IMR-90 (cell line): ENCODE results near the gene CCDC40. TPM values are rescaled to one million over a fixed set of nuclear protein-coding genes. Genes with fewer than 3 reads are reported as not detected.

Source experiments
- ATAC-seq: fragments of 200-7000 bp; cut with Tn5 transposase; 2 replicates; pipeline ENCODE4 v1.9.1; 2020; ENCODE audit warnings: low read depth, mild to moderate bottlenecking, moderate library complexity
- BruUV-seq: library from RNA; stranded (reverse); fragments of 400-500 nt; replicated peaks from 2 replicates; lab custom pipeline; 2021; lab: Mats Ljungman, UMichigan
- CTCF ChIA-PET: fragments of 300-600 bp; formaldehyde crosslinking; extraction: SDS; loops from one replicate; lab custom pipeline; 2021; ENCODE audit warnings: antibody characterized with exemption; lab: Yijun Ruan, JAX
- POLR2A ChIA-PET: fragments of 300-600 bp; sonication (Branson Sonifier 250); formaldehyde crosslinking; loops from one replicate; lab custom pipeline; 2022; ENCODE audit warnings: antibody characterized with exemption; ENCODE audit not compliant: unreplicated experiment; lab: Charles Lee
- DNase-seq: peaks from one replicate; pipeline ENCODE4 v3.0.0; 2013
- H2AFZ ChIP-seq: replicated peaks from 2 replicates; pipeline ENCODE3; 2013; ENCODE audit warnings: low read length, mild to moderate bottlenecking; ENCODE audit not compliant: poor library complexity
- H2AK5ac ChIP-seq: 2 replicates; pipeline ENCODE4 v1.6.1; 2013; ENCODE audit warnings: low read depth, low read length, inconsistent platforms
- H2AK9ac ChIP-seq: replicated peaks from 2 replicates; pipeline ENCODE3; 2013; ENCODE audit warnings: mild to moderate bottlenecking, low read depth, low read length, moderate library complexity; ENCODE audit not compliant: poor library complexity
- H2BK120ac ChIP-seq: 2 replicates; pipeline ENCODE4 v1.6.1; 2013; ENCODE audit warnings: low read depth, low read length, inconsistent platforms
- H2BK15ac ChIP-seq: 3 replicates; pipeline ENCODE4 v1.6.1; 2013; ENCODE audit warnings: low read depth, low read length, inconsistent platforms
- H2BK20ac ChIP-seq: 2 replicates; pipeline ENCODE4 v1.6.1; 2013; ENCODE audit warnings: low read depth, mild to moderate bottlenecking, inconsistent platforms, low read length, moderate library complexity
- H2BK5ac ChIP-seq: 2 replicates; pipeline ENCODE4 v1.6.1; 2013; ENCODE audit warnings: mild to moderate bottlenecking, low read depth, low read length, inconsistent platforms; ENCODE audit not compliant: poor library complexity, severe bottlenecking
- H3K14ac ChIP-seq: replicated peaks from 2 replicates; pipeline ENCODE4 v1.6.1; 2013; ENCODE audit warnings: low read depth, low read length, inconsistent platforms
- H3K18ac ChIP-seq: 2 replicates; pipeline ENCODE4 v1.6.1; 2013; ENCODE audit warnings: low read depth, low read length, control low read depth
- H3K23ac ChIP-seq: 2 replicates; pipeline ENCODE4 v1.6.1; 2013; ENCODE audit warnings: low read depth, low read length, inconsistent platforms
- H3K27ac ChIP-seq: 2 replicates; pipeline ENCODE4 v1.5.1; 2013; ENCODE audit warnings: mild to moderate bottlenecking, control low read depth, low read length; ENCODE audit not compliant: insufficient read depth
- H3K27me3 ChIP-seq: 2 replicates; pipeline ENCODE4 v1.6.1; 2013; ENCODE audit warnings: low read length; ENCODE audit not compliant: control insufficient read depth, insufficient read depth
- H3K36me3 ChIP-seq: 2 replicates; pipeline ENCODE4 v1.6.1; 2013; ENCODE audit warnings: low read length, mixed read lengths; ENCODE audit not compliant: control insufficient read depth, insufficient read depth
- H3K4ac ChIP-seq: 2 replicates; pipeline ENCODE4 v1.6.1; 2013; ENCODE audit warnings: low read depth, low read length, inconsistent platforms
- H3K4me1 ChIP-seq: 2 replicates; pipeline ENCODE4 v1.6.1; 2013; ENCODE audit warnings: low read length, mixed read lengths; ENCODE audit not compliant: control insufficient read depth, insufficient read depth
- H3K4me2 ChIP-seq: 2 replicates; pipeline ENCODE4 v1.6.1; 2013; ENCODE audit warnings: low read depth, mild to moderate bottlenecking, control low read depth, low read length, moderate library complexity
- H3K4me3 ChIP-seq: 2 replicates; pipeline ENCODE4 v1.5.1; 2013; ENCODE audit warnings: low read depth, mild to moderate bottlenecking, control low read depth, low read length, moderate library complexity; ENCODE audit not compliant: insufficient read depth
- H3K56ac ChIP-seq: 2 replicates; pipeline ENCODE4 v1.6.1; 2013; ENCODE audit warnings: low read length, inconsistent platforms; ENCODE audit not compliant: insufficient read depth; ENCODE audit errors: extremely low read depth
- H3K79me1 ChIP-seq, 2 experiments: 2 replicates each; pipeline ENCODE4 v1.6.1; 2013; ENCODE audit warnings: low read length in 2 of 2, inconsistent platforms in 1 of 2, low read depth in 1 of 2
- H3K9ac ChIP-seq: 2 replicates; pipeline ENCODE4 v1.6.1; 2013; ENCODE audit warnings: low read depth, low read length, control low read depth
- H3K9me1 ChIP-seq: 2 replicates; pipeline ENCODE4 v1.6.1; 2013; ENCODE audit warnings: low read length, inconsistent platforms; ENCODE audit not compliant: insufficient read depth
- H3K9me3 ChIP-seq: 2 replicates; pipeline ENCODE4 v1.6.1; 2013; ENCODE audit warnings: low read length; ENCODE audit not compliant: control insufficient read depth, insufficient read depth
- H4K20me1 ChIP-seq: 2 replicates; pipeline ENCODE4 v1.6.1; 2013; ENCODE audit warnings: low read length, inconsistent platforms; ENCODE audit not compliant: insufficient read depth
- H4K5ac ChIP-seq: 2 replicates; pipeline ENCODE4 v1.6.1; 2013; ENCODE audit warnings: mild to moderate bottlenecking, low read depth, low read length, control low read depth
- H4K8ac ChIP-seq, 2 experiments: 2 replicates each; pipeline ENCODE4 v1.6.1; 2013; ENCODE audit warnings: low read depth in 2 of 2, low read length in 2 of 2, control low read depth in 1 of 2, inconsistent platforms in 1 of 2
- H4K91ac ChIP-seq: 2 replicates; pipeline ENCODE4 v1.6.1; 2013; ENCODE audit warnings: low read depth, low read length, inconsistent platforms; ENCODE audit not compliant: insufficient read depth
- BHLHE40 ChIP-seq: fragments of 150-350 bp; IDR thresholded peaks from 2 replicates; pipeline ENCODE4 v1.6.1; 2016; ENCODE audit warnings: mild to moderate bottlenecking, low read depth, low read length
- CEBPB ChIP-seq: IDR thresholded peaks from 2 replicates; pipeline ENCODE4 v1.6.1; 2012; ENCODE audit warnings: low read depth, low read length, improper control_type of control experiment
- CHD1 ChIP-seq: IDR thresholded peaks from 2 replicates; pipeline ENCODE4 v1.6.1; 2012; ENCODE audit warnings: low read depth, low read length, improper control_type of control experiment
- CTCF ChIP-seq: conservative IDR thresholded peaks from 2 replicates; pipeline ENCODE4 v1.5.1; 2012; ENCODE audit warnings: mild to moderate bottlenecking, low read depth, low read length, improper control_type of control experiment
- ELK1 ChIP-seq: fragments of 150-350 bp; IDR thresholded peaks from 2 replicates; pipeline ENCODE4 v1.6.1; 2016; ENCODE audit warnings: low read depth, mild to moderate bottlenecking, low read length, moderate library complexity, borderline replicate concordance
- FOS ChIP-seq: fragments of 150-350 bp; IDR thresholded peaks from 2 replicates; pipeline ENCODE4 v1.6.1; 2016; ENCODE audit warnings: low read depth, low read length
- MAFK ChIP-seq: IDR thresholded peaks from 2 replicates; pipeline ENCODE4 v1.6.1; 2012; ENCODE audit warnings: low read depth, low read length, improper control_type of control experiment
- MAZ ChIP-seq: IDR thresholded peaks from 2 replicates; pipeline ENCODE4 v1.6.1; 2012; ENCODE audit warnings: low read depth, mild to moderate bottlenecking, low read length, improper control_type of control experiment, moderate library complexity, borderline replicate concordance
- MXI1 ChIP-seq: IDR thresholded peaks from 2 replicates; pipeline ENCODE4 v1.6.1; 2012; ENCODE audit warnings: low read depth, mild to moderate bottlenecking, low read length, moderate library complexity, borderline replicate concordance
- NFE2L2 ChIP-seq: fragments of 150-350 bp; IDR thresholded peaks from 2 replicates; pipeline ENCODE4 v1.6.1; 2016; ENCODE audit warnings: low read depth, mild to moderate bottlenecking, low read length
- POLR2A ChIP-seq: IDR thresholded peaks from 2 replicates; pipeline ENCODE4 v1.6.1; 2012; ENCODE audit warnings: mild to moderate bottlenecking, low read depth, low read length
- RAD21 ChIP-seq: IDR thresholded peaks from 2 replicates; pipeline ENCODE4 v1.6.1; 2012; ENCODE audit warnings: low read length, improper control_type of control experiment
- RCOR1 ChIP-seq: IDR thresholded peaks from 2 replicates; pipeline ENCODE4 v1.6.1; 2012; ENCODE audit warnings: mild to moderate bottlenecking, low read length, improper control_type of control experiment; ENCODE audit not compliant: insufficient replicate concordance
- RFX5 ChIP-seq: IDR thresholded peaks from 2 replicates; pipeline ENCODE4 v1.8.0; 2012; ENCODE audit warnings: low read depth, mild to moderate bottlenecking, low read length, moderate library complexity
- SMC3 ChIP-seq: fragments of 150-350 bp; IDR thresholded peaks from 2 replicates; pipeline ENCODE4 v1.6.1; 2016; ENCODE audit warnings: low read depth, mild to moderate bottlenecking, antibody characterized with exemption, low read length, moderate library complexity
- USF2 ChIP-seq: fragments of 150-350 bp; IDR thresholded peaks from 2 replicates; pipeline ENCODE4 v1.6.1; 2017; ENCODE audit warnings: mild to moderate bottlenecking, antibody characterized with exemption, low read length, low read depth
- WGBS, 2 experiments: methylation state at CpG; one replicate each; pipeline versions ENCODE4 v1.1.5 to v1.1.7; 2013; ENCODE audit warnings: missing lambda C conversion rate in 2 of 2; ENCODE audit not compliant: insufficient read length in 1 of 2; ENCODE audit errors: extremely low coverage in 2 of 2; 5-methylcytosine and 5-hydroxymethylcytosine counted together
- dilution Hi-C: fragments of 300-500 bp; cut with HindIII; formaldehyde crosslinking; loops from one replicate; pipeline ENCODE4 v1.14.3; 2018; ENCODE audit warnings: low sequenced_read_pairs; ENCODE audit not compliant: unreplicated experiment
- in situ Hi-C: fragments of 300-500 bp; cut with MboI; formaldehyde crosslinking; loops from 3 replicates; pipeline ENCODE4 v1.14.3; 2019; ENCODE audit warnings: low sequenced_read_pairs, inconsistent platforms, mixed read lengths
- intact Hi-C: fragments of 100-400 bp; cut with micrococcal nuclease; formaldehyde crosslinking; loops from 2 replicates; pipeline ENCODE4 v1.10.0; 2022
- polyA plus RNA-seq, 3 experiments: library from polyadenylated mRNA; depleted of rRNA; stranded (reverse); fragments of >200 nt; gene quantifications; 2 replicates each; pipeline ENCODE4 v1.2.3, GENCODE V29; 2012; ENCODE audit warnings: low replicate concordance in 1 of 3
- total RNA-seq: library from RNA; depleted of rRNA; stranded (reverse); fragments of >200 nt; gene quantifications from 2 replicates; pipeline ENCODE4 v1.2.3, GENCODE V29; 2012

Gene CCDC40
- total and polyA plus RNA-seq, 2 of the 4 experiments (the other 2 are of a cell fraction), result 0.90 to 4.7 TPM

GRCh38 chr17:80033840-80034239 lies 2.6 kb upstream of the CCDC40 start:
- H3K4ac ChIP-seq, result no peak overlapping the region
- H4K91ac ChIP-seq, result no peak overlapping the region
- H3K9me1 ChIP-seq, result peaks cover 25% of the 10 kb centered on the region
- POLR2A ChIA-PET, result no interaction called here
- 100% methylated on average over 2 of the region's 4 CpGs; no CpG with 5 or more reads in 1 of the 2 experiments for WGBS, 2 experiments
- DNase-seq (no peak), ATAC-seq (no peak)
- H3K56ac ChIP-seq, result no peak overlapping the region
- H3K4me1 ChIP-seq, result peaks cover 13% of the 10 kb centered on the region
- no peak overlapping the region for H2BK20ac ChIP-seq
- no peaks in the 10 kb centered on the region for H3K27me3 ChIP-seq
- H2BK15ac ChIP-seq, result no peak overlapping the region
- H3K9ac ChIP-seq, result no peak overlapping the region
- H4K5ac ChIP-seq, result no peak overlapping the region
- intact Hi-C loops, result no loop called here
- H3K9me3 ChIP-seq, result no peaks in the 10 kb centered on the region
- in situ Hi-C loops, result no loop called here
- no peak overlapping the region for H3K14ac ChIP-seq
- H3K27ac ChIP-seq, result no peak overlapping the region
- H2BK120ac ChIP-seq, result no peak overlapping the region
- BruUV-seq, result no TSS peak
- H2AFZ ChIP-seq, result no peak overlapping the region
- H3K4me2 ChIP-seq, result no peak overlapping the region; the same call in 1 of the 2 replicates
- H2AK5ac ChIP-seq, result no peak overlapping the region
- H3K4me3 ChIP-seq, result no peak overlapping the region
- H4K20me1 ChIP-seq, result peaks cover 51% of the 10 kb centered on the region
- H4K8ac ChIP-seq, result no peak overlapping the region
- dilution Hi-C loops, result no loop called here
- H2BK5ac ChIP-seq, result no peak overlapping the region
- TF ChIP-seq USF2 (no peak), MXI1 (no peak), MAZ (no peak), CTCF (no peak), RFX5 (no peak), RCOR1 (no peak), RAD21 (no peak), ELK1 (no peak), MAFK (no peak), BHLHE40 (no peak), POLR2A (no peak), FOS (no peak), SMC3 (no peak), NFE2L2 (no peak), CEBPB (no peak), CHD1 (no peak)
- no peak overlapping the region for H3K18ac ChIP-seq
- H3K23ac ChIP-seq, result no peak overlapping the region
- H3K79me1 ChIP-seq, result peaks cover 51 to 68% of the 10 kb centered on the region in 2 experiments
- H2AK9ac ChIP-seq, result no peak overlapping the region
- no peaks in the 10 kb centered on the region for H3K36me3 ChIP-seq
- CTCF ChIA-PET, result interaction anchor here (0.8 kb wide), 1 partner anchor 244 kb away, joined by 3 read pairs; no protein-coding TSS in a partner anchor
